Fibroblast of pulmonary artery (primary cell): ENCODE measurements around the gene STAB2.

Source experiments
- DNase-seq: peaks from one replicate; pipeline ENCODE4 v3.0.0-alpha.2; 2010; ENCODE audit warnings: low read depth
- H3K4me3 ChIP-seq: replicated peaks from 2 replicates; pipeline ENCODE4 v1.5.1; 2011; ENCODE audit warnings: low read depth, mild to moderate bottlenecking, control low read depth, low read length, moderate library complexity
- CTCF ChIP-seq: IDR thresholded peaks from 2 replicates; pipeline ENCODE4 v1.5.1; 2011; ENCODE audit warnings: mild to moderate bottlenecking, control low read depth, low read length, inconsistent platforms; ENCODE audit errors: missing control alignments

The STAB2 gene

GRCh38 chr12:103811791-103812190 is 224.7 kb downstream of the STAB2 start:
- no peak for TF ChIP-seq CTCF
- DNase-seq, result no peak
- no peak overlapping the region for H3K4me3 ChIP-seq

GRCh38 chr12:103812789-103813188 is 225.7 kb downstream of the STAB2 start:
- no peak overlapping the region for H3K4me3 ChIP-seq
- DNase-seq, result no peak
- no peak for TF ChIP-seq CTCF

GRCh38 chr12:103813426-103813825 is 226.4 kb downstream of the STAB2 start:
- DNase-seq, result no peak
- H3K4me3 ChIP-seq, result no peak overlapping the region
- TF ChIP-seq CTCF, result no peak

GRCh38 chr12:103813949-103814348 is 226.9 kb downstream of the STAB2 start:
- TF ChIP-seq CTCF, result no peak
- no peak for DNase-seq
- no peak overlapping the region for H3K4me3 ChIP-seq

GRCh38 chr12:103814436-103814835 is 227.4 kb downstream of the STAB2 start:
- no peak for DNase-seq
- no peak overlapping the region for H3K4me3 ChIP-seq
- TF ChIP-seq CTCF, result no peak
